Effector memory CD4-positive, alpha-beta T cell (primary cell): ENCODE measurements around the gene GLYATL1B.
"Not testable (repeated sequence)": the region's sequence is repeated elsewhere in the genome, so short reads cannot be mapped to it uniquely, and the experiment has no call there.

Experiments
- DNase-seq, 3 donors: peaks; one replicate each; pipeline ENCODE4 v3.0.0-alpha.2; 2020
- H3K27ac ChIP-seq: 2 replicates; pipeline ENCODE4 v1.7.0; 2013; ENCODE audit warnings: mild to moderate bottlenecking, low read length, moderate library complexity; ENCODE audit not compliant: insufficient read depth, poor library complexity, severe bottlenecking
- H3K27me3 ChIP-seq: replicated peaks from 2 replicates; pipeline ENCODE4 v1.7.0; 2013; ENCODE audit warnings: mild to moderate bottlenecking, low read length; ENCODE audit not compliant: insufficient read depth, control insufficient read depth, poor library complexity, severe bottlenecking
- H3K36me3 ChIP-seq: 2 replicates; pipeline ENCODE4 v1.7.0; 2013; ENCODE audit warnings: mild to moderate bottlenecking, low read length, moderate library complexity; ENCODE audit not compliant: control insufficient read depth, insufficient read depth
- H3K4me1 ChIP-seq: 2 replicates; pipeline ENCODE4 v1.7.0; 2013; ENCODE audit warnings: low read length, mild to moderate bottlenecking; ENCODE audit not compliant: control insufficient read depth, insufficient read depth, poor library complexity, severe bottlenecking
- H3K4me3 ChIP-seq: 2 replicates; pipeline ENCODE4 v1.7.0; 2013; ENCODE audit warnings: low read length, low read depth, mild to moderate bottlenecking; ENCODE audit not compliant: insufficient read depth, poor library complexity, severe bottlenecking
- H3K9me3 ChIP-seq: 2 replicates; pipeline ENCODE4 v1.7.0; 2013; ENCODE audit warnings: mild to moderate bottlenecking, low read length, moderate library complexity; ENCODE audit not compliant: control insufficient read depth

GLYATL1B gene

DNA sequence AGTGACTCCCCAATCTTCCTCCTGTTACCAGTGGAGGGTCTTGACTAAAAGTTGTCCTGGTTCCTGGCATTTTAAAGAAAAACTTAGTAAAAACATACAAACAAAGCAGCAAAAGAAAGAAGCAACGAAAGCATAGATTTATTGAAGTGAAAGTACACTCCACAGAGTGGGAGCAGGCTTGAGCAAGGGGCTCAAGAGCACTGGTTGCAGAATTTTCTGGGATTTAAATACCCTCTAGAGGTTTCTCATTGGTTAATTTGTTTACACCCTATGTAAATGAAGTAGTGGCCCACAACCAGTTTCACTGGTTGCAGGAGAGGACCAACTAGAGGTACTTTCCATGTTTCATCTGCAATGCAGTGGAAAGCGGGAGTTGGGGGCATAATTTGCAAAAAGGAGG, 31.7 kb downstream of the GLYATL1B start:
- DNase-seq, result no peak
- peaks cover 6% of the 10 kb centered on the region for H3K9me3 ChIP-seq
- no peaks in the 10 kb centered on the region for H3K4me1 ChIP-seq
- H3K4me3 ChIP-seq, result no peak overlapping the region
- H3K27ac ChIP-seq, result no peak overlapping the region
- H3K36me3 ChIP-seq, result no peaks in the 10 kb centered on the region
- H3K27me3 ChIP-seq, result no peaks in the 10 kb centered on the region

DNA sequence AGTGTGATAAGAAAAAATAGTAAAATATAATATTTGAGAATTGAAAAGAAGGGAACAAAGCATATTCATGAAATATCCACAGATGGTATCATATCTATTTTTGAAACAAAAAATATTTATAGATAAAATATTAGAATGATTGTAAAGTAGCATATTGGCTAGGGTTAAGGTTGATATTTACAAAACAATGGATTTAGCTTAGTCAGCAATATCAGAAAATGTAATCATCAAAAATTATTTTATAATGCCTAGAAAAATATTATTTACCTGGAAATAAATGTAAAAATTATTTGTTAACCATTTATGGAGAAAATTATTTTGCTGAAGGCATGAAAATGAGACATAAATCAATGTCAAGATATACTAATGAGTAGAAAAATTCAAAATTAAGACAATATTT, 33.7 kb downstream of the GLYATL1B start:
- Histone ChIP-seq H3K27me3 (no peaks in the 10 kb centered on the region), H3K4me3 (no peak overlapping the region), H3K4me1 (no peaks in the 10 kb centered on the region), H3K27ac (no peak overlapping the region), H3K36me3 (no peaks in the 10 kb centered on the region), H3K9me3 (peaks cover 6% of the 10 kb centered on the region)
- DNase-seq, result no peak

- no peak overlapping the region for H3K4me3 ChIP-seq
- no peak overlapping the region for H3K27ac ChIP-seq
- no peaks in the 10 kb centered on the region for H3K9me3 ChIP-seq
- peak; percentile 70 to 78 (median 72) for DNase-seq
- H3K4me1 ChIP-seq, result no peaks in the 10 kb centered on the region
- peaks cover 17% of the 10 kb centered on the region for H3K36me3 ChIP-seq
- H3K27me3 ChIP-seq, result no peaks in the 10 kb centered on the region
Measured at GRCh38 chr11:59135648-59136461, 49.7 kb downstream of the GLYATL1B start.

- DNase-seq, H3K4me1 ChIP-seq, H3K4me3 ChIP-seq, H3K9me3 ChIP-seq, H3K27me3 ChIP-seq, H3K27ac ChIP-seq: not testable (repeated sequence)
- H3K36me3 ChIP-seq, result peaks cover 13% of the 10 kb centered on the region
Measured at GRCh38 chr11:59136551-59136950, 50.4 kb downstream of the GLYATL1B start.

DNA sequence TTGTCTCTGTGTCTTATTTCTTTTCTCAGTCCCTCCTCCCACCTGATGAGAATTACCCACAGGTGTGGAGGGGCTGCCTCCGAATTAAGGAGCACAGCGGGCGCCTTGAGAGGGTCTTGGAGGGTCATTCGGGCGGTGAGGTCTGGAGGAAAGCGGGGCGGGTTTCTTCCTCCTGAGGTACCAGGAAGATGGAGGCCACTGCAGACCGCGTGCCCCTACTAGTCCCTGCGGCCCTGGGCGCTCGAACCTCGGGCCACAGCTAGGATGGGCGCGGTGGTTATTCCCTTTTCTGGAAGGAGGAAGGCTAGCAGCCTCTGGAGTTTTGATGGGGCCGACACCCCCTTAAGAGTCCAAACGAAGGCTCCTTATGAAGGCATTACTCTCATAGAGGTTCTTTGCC, 51.1 kb downstream of the GLYATL1B start:
- Histone ChIP-seq H3K4me1 (no peaks in the 10 kb centered on the region), H3K9me3 (no peaks in the 10 kb centered on the region), H3K4me3 (no peak overlapping the region), H3K27ac (no peak overlapping the region), H3K27me3 (no peaks in the 10 kb centered on the region), H3K36me3 (peaks cover 9% of the 10 kb centered on the region)
- no peak for DNase-seq

DNA sequence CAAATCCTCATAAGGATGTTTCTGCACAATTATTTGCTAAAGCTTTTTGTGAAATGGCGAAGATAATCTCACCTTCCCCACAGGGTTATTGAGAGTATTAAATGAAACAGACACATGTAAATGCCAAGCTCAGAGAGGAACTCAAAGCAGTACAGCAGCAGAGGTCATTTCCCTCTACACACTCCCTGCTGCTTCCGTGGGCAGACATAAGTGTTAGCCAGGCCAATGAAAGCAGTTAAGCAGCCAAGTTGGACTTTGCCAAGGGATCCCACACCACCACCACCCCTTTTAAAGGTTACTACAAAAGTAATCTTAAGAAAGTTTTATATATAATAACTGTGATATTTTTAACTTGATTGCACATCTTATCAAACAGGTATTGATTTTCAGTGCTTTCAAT, 52.5 kb downstream of the GLYATL1B start:
- DNase-seq, result no peak
- no peak overlapping the region for H3K27ac ChIP-seq
- H3K27me3 ChIP-seq, result no peaks in the 10 kb centered on the region
- H3K4me3 ChIP-seq, result no peak overlapping the region
- H3K4me1 ChIP-seq, result peaks cover 6% of the 10 kb centered on the region
- no peaks in the 10 kb centered on the region for H3K9me3 ChIP-seq
- peaks cover 8% of the 10 kb centered on the region for H3K36me3 ChIP-seq

GRCh38 chr11:59141191-59141590, 55.1 kb downstream of the GLYATL1B start:
- H3K9me3 ChIP-seq, result no peaks in the 10 kb centered on the region
- H3K4me1 ChIP-seq, result peaks cover 17% of the 10 kb centered on the region
- H3K36me3 ChIP-seq, result peaks cover 4% of the 10 kb centered on the region
- no peaks in the 10 kb centered on the region for H3K27me3 ChIP-seq
- no peak overlapping the region for H3K27ac ChIP-seq
- DNase-seq, result no peak
- H3K4me3 ChIP-seq, result no peak overlapping the region

DNA sequence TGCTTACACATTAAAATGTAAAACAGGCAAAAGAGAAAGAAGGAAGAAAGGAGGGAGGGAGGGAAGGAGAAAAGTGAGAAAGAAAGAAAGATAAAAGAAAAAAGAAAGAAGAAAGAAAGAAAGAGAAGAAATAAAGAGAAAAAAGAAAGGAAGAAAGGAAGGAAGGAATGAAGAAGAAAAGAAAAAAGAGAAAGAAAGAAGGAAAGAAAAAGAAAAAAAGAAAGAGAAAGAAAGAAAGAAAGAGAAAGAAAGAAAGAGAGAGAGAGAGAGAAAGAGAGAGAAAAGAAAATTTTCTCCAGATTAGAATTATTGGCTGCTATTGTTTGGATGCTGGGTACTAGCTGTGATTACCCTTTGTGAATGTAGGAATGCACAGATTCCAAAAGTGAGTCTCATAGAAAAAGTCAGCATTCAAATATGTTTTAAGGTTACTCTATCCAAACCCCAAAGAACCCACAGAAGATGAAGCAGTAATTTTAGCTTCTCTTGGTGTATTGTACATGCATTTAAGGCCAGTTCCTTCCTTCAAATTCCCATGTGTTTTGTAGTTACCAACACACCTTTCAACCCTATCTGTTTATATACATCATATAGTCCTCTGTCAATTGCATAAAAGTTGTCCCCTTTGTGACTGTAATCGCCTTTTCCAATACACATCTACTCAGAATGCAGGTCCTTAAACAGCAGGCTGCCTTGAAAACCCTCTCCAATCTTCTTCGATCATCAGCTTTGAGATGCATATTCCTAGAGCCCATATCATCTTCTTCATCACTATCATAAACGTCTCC, 55.8 kb downstream of the GLYATL1B start:
- Histone ChIP-seq H3K4me3 (peak overlapping the region; percentile 96), H3K4me1 (peaks cover 17% of the 10 kb centered on the region), H3K27ac (peak overlapping the region; percentile 91), H3K27me3 (no peaks in the 10 kb centered on the region), H3K36me3 (peaks cover 4% of the 10 kb centered on the region), H3K9me3 (no peaks in the 10 kb centered on the region)
- DNase-seq, result no peak

DNA sequence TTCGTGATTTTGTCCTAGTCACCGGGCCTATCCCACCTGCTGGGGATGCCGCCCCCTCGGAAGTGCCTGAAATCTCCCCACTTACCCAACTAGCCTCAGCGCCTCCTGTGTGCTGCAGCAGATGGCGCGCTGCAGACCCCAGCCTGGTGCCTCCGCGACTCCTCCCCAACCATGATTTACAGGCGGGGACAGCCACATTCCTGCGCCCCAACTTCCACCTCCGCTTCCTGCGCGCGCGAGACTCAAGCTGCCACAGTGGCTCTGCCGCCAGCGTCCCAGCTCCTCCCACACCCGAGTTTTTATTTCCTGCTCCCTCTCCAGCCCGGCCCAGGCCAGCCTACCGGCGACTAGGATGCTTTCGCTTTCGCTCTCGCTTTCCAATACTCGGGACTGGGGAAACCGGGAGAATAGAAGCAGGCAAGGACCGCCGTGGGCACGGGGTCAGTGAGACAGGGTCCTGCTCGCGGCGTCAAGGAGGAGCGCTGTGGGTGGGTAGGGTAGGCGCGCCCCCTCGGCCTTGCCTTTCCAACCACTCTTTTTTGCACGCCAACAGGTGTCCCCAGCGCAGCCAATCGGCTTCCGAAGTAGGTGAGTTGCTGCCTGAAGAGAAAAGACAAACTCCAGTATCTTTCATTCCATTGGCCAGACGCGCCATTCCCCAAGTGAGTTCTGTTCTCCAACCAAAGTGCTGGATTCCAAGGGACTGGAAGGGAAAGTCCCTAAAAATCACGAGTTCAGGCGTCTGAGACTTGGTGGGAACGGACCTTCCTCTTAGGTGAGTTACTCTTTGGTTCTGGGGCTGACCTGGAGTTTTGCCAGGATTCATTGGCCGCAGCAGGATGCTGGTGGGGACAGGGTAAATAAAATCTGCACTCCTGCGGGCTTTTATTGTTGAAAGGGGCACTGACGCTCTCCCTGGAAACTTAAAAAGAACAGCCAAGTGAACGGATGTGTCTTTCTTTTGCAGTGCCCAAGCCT, 56.7 kb downstream of the GLYATL1B start, which contains the start of gene FAM111A:
Gene FAM111A, plus strand, starts transcription at position 327 of the 978 bp plus-strand sequence. CDS start 6,017 bp downstream, outside the sequence.
- H3K4me1 ChIP-seq, result peaks cover 17% of the 10 kb centered on the region
- no peaks in the 10 kb centered on the region for H3K9me3 ChIP-seq
- peak; percentile 79 to 86 (median 85) for DNase-seq
- H3K27me3 ChIP-seq, result no peaks in the 10 kb centered on the region
- peaks cover 2% of the 10 kb centered on the region for H3K36me3 ChIP-seq
- peak within 1 kb of the TSS; percentile 91 for H3K27ac ChIP-seq
- peak within 1 kb of the TSS; percentile 96 for H3K4me3 ChIP-seq
